HCT116 (cell line): ENCODE measurements around the gene MTREX. TPM values are rescaled to one million over a fixed set of nuclear protein-coding genes. Genes with fewer than 3 reads are reported as not detected.

ENCODE experiments used
- ATAC-seq: fragments of 200-7000 bp; cut with Tn5 transposase; 2 replicates; pipeline ENCODE4 v1.9.1; 2020; ENCODE audit warnings: mild to moderate bottlenecking, moderate library complexity
- BruUV-seq: library from RNA; stranded (reverse); fragments of 400-500 nt; replicated peaks from 2 replicates; lab custom pipeline; 2021; lab: Mats Ljungman, UMichigan
- CTCF ChIA-PET: fragments of 300-600 bp; sonication (Branson Sonifier 250); formaldehyde crosslinking; loops from one replicate; lab custom pipeline; 2021; ENCODE audit warnings: antibody characterized with exemption; lab: Charles Lee
- POLR2A ChIA-PET: fragments of 300-600, 350-600 bp; sonication (Branson Sonifier 250); formaldehyde crosslinking; loops from one replicate; lab custom pipeline; 2021; ENCODE audit warnings: antibody characterized with exemption; lab: Charles Lee
- RAD21 ChIA-PET, 2 experiments: fragments of 300-600 bp; sonication (Branson Sonifier 250); formaldehyde crosslinking; loops; one replicate each; lab custom pipeline; 2023; ENCODE audit warnings: low total read pairs in 2 of 2; ENCODE audit not compliant: uncharacterized antibody in 2 of 2, unreplicated experiment in 2 of 2, low non-redundant PET in 1 of 2; lab: Charles Lee
- DNase-seq: peaks from one replicate; pipeline ENCODE4 v3.0.0-alpha.2; 2010; ENCODE audit warnings: low read depth, low spot score
- H2AFZ ChIP-seq: fragments of 200-600 bp; shearing (Covaris generic), sonication (generic); 2 replicates; pipeline ENCODE4 v1.6.1; 2017; ENCODE audit warnings: low read depth, mixed run types, mixed read lengths, antibody characterized with exemption, low read length; ENCODE audit not compliant: poor library complexity, severe bottlenecking
- H3K27ac ChIP-seq: 2 replicates; pipeline ENCODE4 v1.5.1; 2012; ENCODE audit warnings: low read depth, low read length
- H3K27me3 ChIP-seq: fragments of 200-600 bp; sonication (generic); 2 replicates; pipeline ENCODE4 v1.6.1; 2016; ENCODE audit warnings: mixed run types, low read length, mixed read lengths; ENCODE audit not compliant: insufficient read depth
- H3K36me3 ChIP-seq, 2 experiments: fragments of 200-500 bp in 1 of 2; fragments of 200-600 bp in 1 of 2; sonication (Bioruptor generic) in 1 of 2; sonication (generic) in 1 of 2; 2 replicates each; pipeline versions ENCODE4 v1.5.1 to v1.6.1; 2014 to 2016; ENCODE audit warnings: low read length in 2 of 2, inconsistent platforms in 1 of 2, mixed read lengths in 1 of 2, mixed run types in 1 of 2; ENCODE audit not compliant: insufficient read depth in 2 of 2, control insufficient read depth in 1 of 2
- H3K4me1 ChIP-seq, 2 experiments: fragments of 200-600 bp in 1 of 2; sonication (generic) in 1 of 2; 2 replicates each; pipeline versions ENCODE4 v1.5.1 to v1.6.1; 2012 to 2017; ENCODE audit warnings: low read length in 2 of 2, inconsistent platforms in 1 of 2, mild to moderate bottlenecking in 1 of 2, mixed read lengths in 1 of 2, mixed run types in 1 of 2, moderate library complexity in 1 of 2; ENCODE audit not compliant: insufficient read depth in 2 of 2, control insufficient read depth in 1 of 2
- H3K4me2 ChIP-seq: fragments of 200-600 bp; sonication (generic); 2 replicates; pipeline ENCODE4 v1.6.1; 2017; ENCODE audit warnings: mixed run types, low read length, mixed read lengths
- H3K4me3 ChIP-seq, 2 experiments: fragments of 200-600 bp in 1 of 2; sonication (generic) in 1 of 2; replicated peaks in 1 of 2; 2 replicates each; pipeline ENCODE4 v1.5.1; 2011 to 2016; ENCODE audit warnings: low read length in 2 of 2, control low read depth in 1 of 2, low read depth in 1 of 2, mild to moderate bottlenecking in 1 of 2, mixed read lengths in 1 of 2, mixed run types in 1 of 2
- H3K79me2 ChIP-seq: fragments of 200-600 bp; sonication (generic); 2 replicates; pipeline ENCODE4 v1.6.1; 2017; ENCODE audit warnings: mild to moderate bottlenecking, mixed run types, low read length, moderate library complexity, mixed read lengths; ENCODE audit not compliant: insufficient read depth
- H3K9ac ChIP-seq: fragments of 200-600 bp; sonication (generic); 2 replicates; pipeline ENCODE4 v1.6.1; 2016; ENCODE audit warnings: low read length, mixed read lengths
- H3K9me2 ChIP-seq: fragments of 200-600 bp; sonication (generic), shearing (Covaris generic); 2 replicates; pipeline ENCODE4 v1.6.1; 2017; ENCODE audit warnings: mixed run types, mild to moderate bottlenecking, moderate library complexity; ENCODE audit not compliant: insufficient read depth
- H3K9me3 ChIP-seq, 2 experiments: fragments of 200-500 bp in 1 of 2; fragments of 200-600 bp in 1 of 2; sonication (Bioruptor generic) in 1 of 2; sonication (generic) in 1 of 2; 2 replicates each; pipeline ENCODE4 v1.6.1; 2014 to 2017; ENCODE audit warnings: low read length in 2 of 2, mixed read lengths in 2 of 2, inconsistent platforms in 1 of 2, low read depth in 1 of 2, mild to moderate bottlenecking in 1 of 2, mixed run types in 1 of 2, moderate library complexity in 1 of 2; ENCODE audit not compliant: control insufficient read depth in 1 of 2, insufficient read depth in 1 of 2
- H4K20me1 ChIP-seq: fragments of 200-600 bp; sonication (generic), shearing (Covaris generic); 2 replicates; pipeline ENCODE4 v1.6.1; 2017; ENCODE audit warnings: mixed run types, mild to moderate bottlenecking, moderate library complexity; ENCODE audit not compliant: insufficient read depth
- ATF3 ChIP-seq: IDR thresholded peaks from 2 replicates; pipeline ENCODE4 v1.6.1; 2012
- CBX3 ChIP-seq: IDR thresholded peaks from 2 replicates; pipeline ENCODE4 v1.6.1; 2012; ENCODE audit warnings: low read depth
- CEBPB ChIP-seq: IDR thresholded peaks from 2 replicates; pipeline ENCODE4 v1.6.1; 2012; ENCODE audit warnings: low read depth
- CTCF ChIP-seq, 3 experiments: fragments of 200-600 bp in 1 of 3; sonication (generic) in 1 of 3; IDR thresholded peaks in 2 of 3; conservative IDR thresholded peaks in 1 of 3; 2 replicates each; pipeline ENCODE4 v1.5.1; 2012 to 2017; ENCODE audit warnings: low read depth in 2 of 3, low read length in 2 of 3, antibody characterized with exemption in 1 of 3, borderline replicate concordance in 1 of 3, control low read depth in 1 of 3, mild to moderate bottlenecking in 1 of 3, mixed read lengths in 1 of 3, mixed run types in 1 of 3, moderate library complexity in 1 of 3; ENCODE audit not compliant: insufficient read depth in 1 of 3
- EGR1 ChIP-seq: IDR thresholded peaks from 2 replicates; pipeline ENCODE4 v1.6.1; 2012; ENCODE audit warnings: low read depth
- ELF1 ChIP-seq: IDR thresholded peaks from 2 replicates; pipeline ENCODE4 v1.6.1; 2012; ENCODE audit warnings: low read depth, borderline replicate concordance
- EZH2 ChIP-seq: fragments of 200-600 bp; sonication (generic); IDR thresholded peaks from 2 replicates; pipeline ENCODE4 v1.6.1; 2017; ENCODE audit warnings: antibody characterized with exemption, mixed run types
- FOSL1 ChIP-seq: IDR thresholded peaks from 2 replicates; pipeline ENCODE4 v1.6.1; 2012; ENCODE audit warnings: low read depth
- JUND ChIP-seq: IDR thresholded peaks from 2 replicates; pipeline ENCODE4 v1.6.1; 2012
- MAX ChIP-seq: IDR thresholded peaks from 2 replicates; pipeline ENCODE4 v1.6.1; 2012
- SIN3A ChIP-seq: IDR thresholded peaks from 2 replicates; pipeline ENCODE4 v1.6.1; 2012; ENCODE audit warnings: low read depth
- SRF ChIP-seq: IDR thresholded peaks from 2 replicates; pipeline ENCODE4 v1.6.1; 2012; ENCODE audit warnings: low read depth
- TCF7L2 ChIP-seq: IDR thresholded peaks from 2 replicates; pipeline ENCODE4 v1.7.0; 2011; ENCODE audit warnings: borderline replicate concordance, inconsistent platforms; ENCODE audit not compliant: insufficient read depth, insufficient read length; ENCODE audit errors: extremely low read depth
- ZFX ChIP-seq: fragments of 450-650 bp; IDR thresholded peaks from 2 replicates; pipeline ENCODE4 v1.6.1; 2017
- ZNF274 ChIP-seq: fragments of 200-500 bp; sonication (Bioruptor generic); IDR thresholded peaks from 2 replicates; pipeline ENCODE4 v1.6.1; 2014; ENCODE audit warnings: mild to moderate bottlenecking, low read depth, low read length, inconsistent platforms
- intact Hi-C: fragments of 100-400 bp; cut with micrococcal nuclease; formaldehyde crosslinking; loops from 2 replicates; pipeline ENCODE4 v1.10.0; 2022
- total RNA-seq: library from RNA; stranded (reverse); gene quantifications from one replicate; pipeline ENCODE4 v1.2.1, GENCODE V29; 2021; ENCODE audit not compliant: unreplicated experiment

MTREX gene
- total RNA-seq, 1 experiment from 2014 or later: 101 TPM

- POLR2A ChIA-PET: no interaction called here
- no peak overlapping the region for H3K9ac ChIP-seq
- RAD21 ChIA-PET: no interaction called here
- H3K4me1 ChIP-seq: no peaks in the 10 kb centered on the region
- H3K9me2 ChIP-seq: no peaks in the 10 kb centered on the region
- intact Hi-C loops: no loop called here
- ATAC-seq (no peak), DNase-seq (no peak)
- TF ChIP-seq CBX3 (no peak), JUND (no peak), MAX (no peak), TCF7L2 (no peak), ZNF274 (no peak), CEBPB (no peak), SIN3A (no peak), ATF3 (no peak), CTCF (IDR thresholded peaks at IDR 0.05 in 2 of 3, conservative IDR thresholded peaks at IDR 0.05 in 1 of 3; ENCODE audit: borderline replicate concordance in 1 of 3, insufficient read depth in 1 of 3, low read depth in 2 of 3, low read length in 2 of 3) (no peak), EZH2 (no peak), FOSL1 (no peak), SRF (no peak), ZFX (no peak), EGR1 (no peak), ELF1 (no peak)
- no peaks in the 10 kb centered on the region for H3K27me3 ChIP-seq
- peaks cover 6% of the 10 kb centered on the region for H3K79me2 ChIP-seq
- no peak overlapping the region for H2AFZ ChIP-seq
- H3K27ac ChIP-seq: no peak overlapping the region
- H3K36me3 ChIP-seq: peaks cover 5 to 35% of the 10 kb centered on the region in 2 experiments
- no peaks in the 10 kb centered on the region for H4K20me1 ChIP-seq
- CTCF ChIA-PET: no interaction called here
- peaks cover 0 to 4% of the 10 kb centered on the region in 2 experiments; a peak in 1 of 4 replicates for H3K9me3 ChIP-seq
- H3K4me3 ChIP-seq: no peak overlapping the region
- no TSS peak for BruUV-seq
- no peak overlapping the region for H3K4me2 ChIP-seq
Measured at GRCh38 chr5:55371145-55371544, 63.4 kb downstream of the MTREX start.
